ENCODE results near the gene IFRD1.

DNA sequence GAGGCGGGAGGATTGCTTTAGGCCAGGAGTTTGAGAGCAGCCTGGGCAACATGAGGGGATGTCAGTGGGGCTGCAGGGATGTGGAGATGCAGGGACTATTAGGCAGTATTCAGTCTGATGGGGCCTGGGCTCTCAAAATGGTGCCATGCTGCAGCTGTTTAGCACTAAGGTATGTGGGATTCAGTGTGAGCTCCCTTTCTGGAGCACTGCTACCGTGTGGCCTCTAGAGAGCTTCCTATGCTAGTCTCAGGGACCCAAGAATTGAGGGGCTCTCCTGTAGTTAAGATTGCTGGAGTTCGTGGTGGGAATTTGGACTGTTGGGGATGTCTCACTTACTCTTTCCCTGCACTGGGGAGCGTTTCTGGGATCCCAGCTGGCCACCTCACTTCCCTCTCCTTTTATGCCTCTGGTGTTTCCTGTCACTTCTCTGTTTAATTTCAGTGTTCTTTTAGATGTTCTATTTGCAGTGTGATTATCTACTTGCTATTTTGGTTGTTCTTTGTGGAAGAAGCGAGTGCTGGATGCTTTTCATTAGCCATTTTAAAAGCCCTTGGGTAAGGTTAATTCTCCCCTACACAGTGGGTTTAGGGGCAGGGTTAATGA lies 53.9 kb downstream of the IFRD1 start:
- no peak for TF ChIP-seq POLR2A (IDR thresholded peaks at IDR 0.05)
- TF ChIP-seq, protein P1, sequence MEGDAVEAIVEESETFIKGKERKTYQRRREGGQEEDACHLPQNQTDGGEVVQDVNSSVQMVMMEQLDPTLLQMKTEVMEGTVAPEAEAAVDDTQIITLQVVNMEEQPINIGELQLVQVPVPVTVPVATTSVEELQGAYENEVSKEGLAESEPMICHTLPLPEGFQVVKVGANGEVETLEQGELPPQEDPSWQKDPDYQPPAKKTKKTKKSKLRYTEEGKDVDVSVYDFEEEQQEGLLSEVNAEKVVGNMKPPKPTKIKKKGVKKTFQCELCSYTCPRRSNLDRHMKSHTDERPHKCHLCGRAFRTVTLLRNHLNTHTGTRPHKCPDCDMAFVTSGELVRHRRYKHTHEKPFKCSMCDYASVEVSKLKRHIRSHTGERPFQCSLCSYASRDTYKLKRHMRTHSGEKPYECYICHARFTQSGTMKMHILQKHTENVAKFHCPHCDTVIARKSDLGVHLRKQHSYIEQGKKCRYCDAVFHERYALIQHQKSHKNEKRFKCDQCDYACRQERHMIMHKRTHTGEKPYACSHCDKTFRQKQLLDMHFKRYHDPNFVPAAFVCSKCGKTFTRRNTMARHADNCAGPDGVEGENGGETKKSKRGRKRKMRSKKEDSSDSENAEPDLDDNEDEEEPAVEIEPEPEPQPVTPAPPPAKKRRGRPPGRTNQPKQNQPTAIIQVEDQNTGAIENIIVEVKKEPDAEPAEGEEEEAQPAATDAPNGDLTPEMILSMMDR (IDR thresholded peaks at IDR 0.05), result no peak

Data from right lobe of liver (tissue), 4 donors.